HFF-Myc (cell line): Measurements from ENCODE around the gene VTI1A.

ENCODE experiments used
- DNase-seq: peaks from one replicate; pipeline ENCODE4 v3.0.0-alpha.2; 2011; ENCODE audit warnings: low read depth; ENCODE audit errors: extremely low read depth
- H3K4me3 ChIP-seq: replicated peaks from 2 replicates; pipeline ENCODE4 v1.5.1; 2011; ENCODE audit warnings: low read depth, mild to moderate bottlenecking, control low read depth, low read length
- CTCF ChIP-seq: IDR thresholded peaks from 2 replicates; pipeline ENCODE4 v1.5.1; 2012; ENCODE audit warnings: mild to moderate bottlenecking, low read depth, low read length, control low read depth; ENCODE audit errors: missing control alignments

The VTI1A gene

GRCh38 chr10:112805701-112806100, 358.7 kb downstream of the VTI1A start:
- no peak for DNase-seq
- TF ChIP-seq CTCF, result no peak
- H3K4me3 ChIP-seq, result no peak overlapping the region

- DNase-seq, result no peak
- no peak for TF ChIP-seq CTCF
- H3K4me3 ChIP-seq, result no peak overlapping the region
Observed at GRCh38 chr10:112807013-112807412, 360.0 kb downstream of the VTI1A start.

GRCh38 chr10:112809736-112810135, 362.7 kb downstream of the VTI1A start:
- no peak overlapping the region for H3K4me3 ChIP-seq
- DNase-seq, result no peak
- TF ChIP-seq CTCF, result no peak

- TF ChIP-seq CTCF, result no peak
- DNase-seq, result no peak
- H3K4me3 ChIP-seq, result no peak overlapping the region
Observed at GRCh38 chr10:112810711-112811151, 363.7 kb downstream of the VTI1A start.

- DNase-seq, result peak; percentile 94
- TF ChIP-seq CTCF, result no peak
Observed at GRCh38 chr10:112811741-112812551, 364.9 kb downstream of the VTI1A start.

GRCh38 chr10:112812586-112812985, 365.6 kb downstream of the VTI1A start:
- no peak for DNase-seq
- H3K4me3 ChIP-seq, result no peak overlapping the region
- TF ChIP-seq CTCF, result no peak

More at GRCh38 chr10:112811741-112812551, 364.9 kb downstream of the VTI1A start:
- no peak overlapping the region for H3K4me3 ChIP-seq
